GM12873 (cell line): ENCODE results near the gene DDX56.

ENCODE experiments used
- CTCF ChIP-seq: IDR thresholded peaks from 2 replicates; pipeline ENCODE4 v1.5.1; 2012; ENCODE audit warnings: low read depth, mild to moderate bottlenecking, moderate library complexity, low read length, control low read depth; ENCODE audit not compliant: insufficient read depth; ENCODE audit errors: missing control alignments

DDX56 gene

GRCh38 chr7:44539669-44540506, 33.8 kb downstream of the DDX56 start:
- no peak for TF ChIP-seq CTCF

GRCh38 chr7:44538798-44539668, 34.7 kb downstream of the DDX56 start:
- TF ChIP-seq CTCF, result no peak

GRCh38 chr7:44538093-44538797, 35.5 kb downstream of the DDX56 start:
- no peak for TF ChIP-seq CTCF

- TF ChIP-seq CTCF, result no peak
Measured at GRCh38 chr7:44537442-44537841, 36.3 kb downstream of the DDX56 start.

GRCh38 chr7:44536090-44536489, 37.6 kb downstream of the DDX56 start:
- no peak for TF ChIP-seq CTCF

- TF ChIP-seq CTCF, result no peak
Measured at GRCh38 chr7:44535348-44536064, 38.2 kb downstream of the DDX56 start.

- peak; percentile 93 for TF ChIP-seq CTCF
Measured at GRCh38 chr7:44534501-44534900, 39.2 kb downstream of the DDX56 start.
